Measurements from ENCODE around the gene SMS. TPM values are rescaled to one million over a fixed set of nuclear protein-coding genes. Genes with fewer than 3 reads are reported as not detected.

Gene SMS
- total RNA-seq, 2 experiments from 2014 or later = 89.0 to 91.8 TPM

Other genes with a start within 250 kb of the SMS start
- gene SMPX, start 182.6 kb upstream of the SMS start, total RNA-seq = not detected
- gene MBTPS2, start 101.1 kb upstream of the SMS start, total RNA-seq = 1 to 10 TPM; 8.1 to 8.5 TPM
- gene YY2, start 84.7 kb upstream of the SMS start, total RNA-seq = 1 to 10 TPM; 1.5 to 2.1 TPM
- gene PHEX, start 91.6 kb downstream of the SMS start, total RNA-seq = under 1 TPM; 0.16 to 0.24 TPM

Data from activated CD8-positive, alpha-beta T cell treated with anti-CD3 and anti-CD28 coated beads, Interleukin-2, amount 10 ng/mL, durations not matched to agents 7 days and 5 days (primary cell).